Mesodermal cell (in vitro differentiated cells): ENCODE data around the gene HAUS1. TPM values are rescaled to one million over a fixed set of nuclear protein-coding genes. Genes with fewer than 3 reads are reported as not detected.

Experiments used
- H3K27ac ChIP-seq: 2 replicates; pipeline ENCODE4 v1.7.0; 2013; ENCODE audit warnings: mild to moderate bottlenecking, low read depth, low read length, moderate library complexity; ENCODE audit not compliant: severe bottlenecking
- H3K36me3 ChIP-seq: 2 replicates; pipeline ENCODE4 v1.7.1; 2013; ENCODE audit warnings: mild to moderate bottlenecking, low read length, moderate library complexity; ENCODE audit not compliant: control insufficient read depth, insufficient read depth
- H3K4me1 ChIP-seq: one replicate; pipeline ENCODE4 v1.7.1; 2013; ENCODE audit warnings: mild to moderate bottlenecking, low read length; ENCODE audit not compliant: insufficient read depth, control insufficient read depth, poor library complexity, severe bottlenecking
- H3K4me3 ChIP-seq: 2 replicates; pipeline ENCODE4 v1.7.0; 2013; ENCODE audit warnings: low read length, control low read depth, mild to moderate bottlenecking; ENCODE audit not compliant: insufficient read depth, poor library complexity, severe bottlenecking; ENCODE audit errors: extremely low read depth
- H3K9me3 ChIP-seq: 2 replicates; pipeline ENCODE4 v1.7.1; 2013; ENCODE audit warnings: mild to moderate bottlenecking, low read length, moderate library complexity; ENCODE audit not compliant: control insufficient read depth
- WGBS, 2 experiments: methylation state at CpG; one replicate each; pipeline ENCODE4 v1.1.5; 2013; ENCODE audit warnings: missing lambda C conversion rate in 2 of 2; ENCODE audit not compliant: insufficient coverage in 2 of 2; 5-methylcytosine and 5-hydroxymethylcytosine counted together
- polyA plus RNA-seq, 2 experiments: library from polyadenylated mRNA; stranded (reverse); fragments of 50-300 nt; gene quantifications; one replicate each; pipeline ENCODE4 v1.2.3, GENCODE V29; 2013

Gene HAUS1, protein sequence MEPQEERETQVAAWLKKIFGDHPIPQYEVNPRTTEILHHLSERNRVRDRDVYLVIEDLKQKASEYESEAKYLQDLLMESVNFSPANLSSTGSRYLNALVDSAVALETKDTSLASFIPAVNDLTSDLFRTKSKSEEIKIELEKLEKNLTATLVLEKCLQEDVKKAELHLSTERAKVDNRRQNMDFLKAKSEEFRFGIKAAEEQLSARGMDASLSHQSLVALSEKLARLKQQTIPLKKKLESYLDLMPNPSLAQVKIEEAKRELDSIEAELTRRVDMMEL
- 77.1 TPM for polyA plus RNA-seq (2013, experiment 1 of 2)
- 98.4 TPM for polyA plus RNA-seq (2013, experiment 2 of 2)

GRCh38 chr18:46104128-46104911, at the start of gene HAUS1:
HAUS1 (plus strand) TSS chr18:46104385; CDS start chr18:46104412, 27 bp downstream.
- Histone ChIP-seq H3K36me3 (peaks cover 28% of the 10 kb centered on the region), H3K4me1 (no peaks in the 10 kb centered on the region), H3K27ac (peak within 1 kb of the TSS; percentile 83), H3K4me3 (peak within 1 kb of the TSS; percentile 79), H3K9me3 (no peaks in the 10 kb centered on the region)
- 1% methylated on average over 41 to 50 of the region's 57 CpGs for WGBS, 2 experiments

DNA sequence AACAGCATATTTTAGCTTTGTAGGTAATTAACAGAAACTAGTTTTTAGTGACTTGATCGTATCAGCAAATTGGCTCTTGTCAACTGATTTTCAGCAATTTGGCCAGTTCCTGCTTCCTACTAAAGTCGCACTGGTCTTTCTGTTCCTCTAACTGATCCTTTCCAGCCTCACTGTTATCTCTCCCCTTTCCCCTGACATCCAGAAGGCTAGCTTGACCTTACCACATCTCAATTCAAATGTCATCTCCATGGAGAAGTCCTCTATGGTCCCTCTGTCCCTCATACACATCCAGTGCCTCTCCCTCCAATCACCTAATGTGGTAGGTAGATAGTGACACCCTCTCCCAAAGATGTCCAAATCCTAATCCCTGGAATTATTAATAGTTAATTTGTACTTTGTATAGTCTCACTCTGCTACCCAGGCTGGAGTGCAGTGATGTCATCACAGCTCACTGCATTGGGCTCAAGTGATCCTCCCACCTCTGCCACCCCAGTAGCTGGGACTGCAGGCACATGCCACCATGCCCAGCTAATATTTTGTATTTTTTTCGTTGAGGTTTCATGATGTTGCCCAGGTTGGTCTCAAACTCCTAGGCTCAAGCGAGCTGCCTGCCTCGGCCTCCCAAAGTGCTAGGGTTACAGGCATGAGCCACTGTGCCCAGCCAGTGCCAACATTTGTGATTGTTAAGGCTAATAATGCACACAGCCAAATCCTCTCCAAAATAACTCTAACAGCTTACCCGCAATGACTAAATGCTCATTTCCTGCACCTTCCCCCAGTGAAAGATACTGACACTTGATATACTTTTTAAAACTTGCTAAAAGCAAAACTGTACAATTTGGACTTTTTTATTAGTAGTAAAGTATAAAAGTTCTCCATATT, 49.0 kb upstream of the HAUS1 start:
- Histone ChIP-seq H3K9me3 (no peaks in the 10 kb centered on the region), H3K36me3 (peaks cover 4% of the 10 kb centered on the region), H3K4me3 (no peak overlapping the region), H3K27ac (no peak overlapping the region), H3K4me1 (peaks cover 20% of the 10 kb centered on the region)
- 93 to 94% methylated on average over 5 of the region's 6 CpGs for WGBS, 2 experiments

DNA sequence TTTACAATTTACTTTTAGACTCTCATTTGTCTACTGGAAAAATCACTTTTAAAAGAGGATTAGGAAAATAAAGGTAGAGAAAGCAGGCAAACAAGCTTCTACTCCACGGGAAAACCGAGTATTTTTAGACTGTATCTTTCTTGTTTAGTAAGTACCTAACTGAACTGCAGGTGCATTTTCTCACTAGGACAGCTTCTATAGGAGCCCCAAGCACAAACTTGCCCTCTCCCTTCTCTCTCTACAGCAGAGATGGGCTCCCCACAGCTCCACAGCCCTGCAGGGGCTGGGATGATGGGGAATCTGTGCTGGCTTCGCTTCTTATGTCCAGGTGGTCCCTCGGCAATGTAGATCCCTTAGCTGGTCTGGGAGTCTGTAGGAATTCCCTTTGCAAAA, 48.4 kb upstream of the HAUS1 start:
- Histone ChIP-seq H3K4me1 (peaks cover 20% of the 10 kb centered on the region), H3K4me3 (no peak overlapping the region), H3K27ac (no peak overlapping the region), H3K36me3 (peaks cover 4% of the 10 kb centered on the region), H3K9me3 (no peaks in the 10 kb centered on the region)
- no CpG with 5 or more reads among the region's 4 CpGs for WGBS, 2 experiments

GRCh38 chr18:46060359-46060841, 43.8 kb upstream of the HAUS1 start:
- H3K4me3 ChIP-seq: no peak overlapping the region
- WGBS, 2 experiments: 91 to 96% methylated on average over 3 of the region's 3 CpGs
- no peak overlapping the region for H3K27ac ChIP-seq
- peaks cover 9% of the 10 kb centered on the region for H3K36me3 ChIP-seq
- H3K4me1 ChIP-seq: no peaks in the 10 kb centered on the region
- no peaks in the 10 kb centered on the region for H3K9me3 ChIP-seq

- 79 to 93% methylated on average over 3 of the region's 3 CpGs for WGBS, 2 experiments
These were observed 42.8 kb upstream of the HAUS1 start for GRCh38 chr18:46061387-46061786.

GRCh38 chr18:46061796-46062195, 42.4 kb upstream of the HAUS1 start:
- H3K4me3 ChIP-seq: no peak overlapping the region
- H3K36me3 ChIP-seq: peaks cover 5% of the 10 kb centered on the region
- no peaks in the 10 kb centered on the region for H3K4me1 ChIP-seq
- 100% methylated on average over 1 of the region's 1 CpG; no CpG with 5 or more reads in 1 of the 2 experiments for WGBS, 2 experiments
- no peak overlapping the region for H3K27ac ChIP-seq
- H3K9me3 ChIP-seq: no peaks in the 10 kb centered on the region

More at GRCh38 chr18:46061387-46061786, 42.8 kb upstream of the HAUS1 start:
- Histone ChIP-seq H3K36me3 (peaks cover 7% of the 10 kb centered on the region), H3K4me3 (no peak overlapping the region), H3K4me1 (no peaks in the 10 kb centered on the region), H3K27ac (no peak overlapping the region), H3K9me3 (no peaks in the 10 kb centered on the region)

DNA sequence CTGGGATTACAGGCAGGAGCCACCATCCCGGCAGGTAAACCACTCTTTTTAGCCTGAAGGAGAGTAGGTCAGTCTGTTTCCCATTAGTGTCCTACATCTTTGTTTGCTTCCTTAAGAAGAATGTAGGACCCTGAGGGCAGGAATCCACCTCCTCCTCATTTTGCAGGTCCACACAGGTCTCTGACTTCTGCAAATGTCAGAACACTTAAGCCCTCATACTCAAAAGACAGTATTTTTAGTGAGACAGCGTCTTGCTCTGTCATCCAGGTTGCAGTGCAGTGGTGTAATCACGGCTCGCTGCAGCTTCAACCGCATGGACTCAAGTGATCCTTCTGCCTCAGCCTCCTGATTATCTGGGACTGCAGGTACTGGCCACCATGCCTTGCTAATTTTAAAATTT, 41.4 kb upstream of the HAUS1 start:
- Histone ChIP-seq H3K4me3 (no peak overlapping the region), H3K9me3 (peaks cover 4% of the 10 kb centered on the region), H3K4me1 (no peaks in the 10 kb centered on the region), H3K36me3 (peaks cover 10% of the 10 kb centered on the region), H3K27ac (no peak overlapping the region)
- WGBS, 2 experiments: 90 to 92% methylated on average over 4 to 5 of the region's 5 CpGs

DNA sequence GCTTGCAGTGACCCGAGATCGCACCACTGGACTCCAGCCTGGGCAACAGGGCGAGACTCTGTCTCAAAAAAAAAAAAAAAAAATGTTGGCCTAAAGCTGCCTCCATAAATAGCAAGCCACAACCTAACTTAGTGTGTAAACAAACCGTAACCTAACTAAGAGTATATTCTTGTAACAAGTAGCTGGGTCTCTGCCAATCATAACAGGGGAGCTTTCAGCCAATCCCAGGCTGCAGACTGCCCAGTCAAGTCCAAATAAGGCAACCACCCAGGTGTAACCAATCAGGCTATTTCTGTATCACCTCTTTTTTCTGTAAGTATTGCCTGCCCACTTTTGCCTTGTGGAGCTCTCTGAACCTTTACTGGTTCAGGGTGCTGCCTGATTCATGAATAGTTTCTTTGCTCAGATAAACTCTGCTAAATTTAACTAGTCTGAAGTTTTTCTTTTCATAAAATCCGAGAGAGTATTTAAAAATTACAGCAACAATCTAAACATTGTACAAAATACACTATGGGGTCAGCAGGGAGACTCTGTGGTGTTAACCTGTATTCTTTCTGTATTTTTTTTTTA, 36.7 kb upstream of the HAUS1 start:
- Histone ChIP-seq H3K36me3 (peaks cover 10% of the 10 kb centered on the region), H3K9me3 (peaks cover 4% of the 10 kb centered on the region), H3K27ac (no peak overlapping the region), H3K4me1 (peaks cover 2% of the 10 kb centered on the region), H3K4me3 (no peak overlapping the region)
- whole genome bisulfite sequencing, 2 experiments: no CpG with 5 or more reads among the region's 5 CpGs

DNA sequence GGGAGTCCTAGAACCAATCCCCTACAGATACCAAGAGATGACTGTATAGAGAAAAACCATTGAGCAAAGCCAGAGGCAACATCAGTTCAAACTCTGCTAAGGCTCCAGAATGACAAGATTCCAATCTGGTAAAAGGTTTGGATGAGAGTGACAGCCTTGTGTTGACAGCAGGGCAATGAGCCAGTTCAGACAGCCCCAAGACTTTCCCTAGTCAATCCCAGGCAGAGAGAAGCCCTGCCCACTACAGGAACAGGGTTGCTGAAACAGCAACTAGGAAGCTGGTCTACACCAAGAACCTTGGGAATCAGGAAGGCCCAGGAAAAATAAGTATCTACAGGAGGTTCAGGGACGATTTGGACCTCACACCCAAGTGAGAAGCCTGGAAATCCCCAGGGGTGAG, 35.4 kb upstream of the HAUS1 start:
- Histone ChIP-seq H3K9me3 (peaks cover 4% of the 10 kb centered on the region), H3K36me3 (peaks cover 4% of the 10 kb centered on the region), H3K4me3 (no peak overlapping the region), H3K27ac (no peak overlapping the region), H3K4me1 (peaks cover 3% of the 10 kb centered on the region)
- WGBS, 2 experiments: 67 to 73% methylated on average over 1 of the region's 1 CpG

DNA sequence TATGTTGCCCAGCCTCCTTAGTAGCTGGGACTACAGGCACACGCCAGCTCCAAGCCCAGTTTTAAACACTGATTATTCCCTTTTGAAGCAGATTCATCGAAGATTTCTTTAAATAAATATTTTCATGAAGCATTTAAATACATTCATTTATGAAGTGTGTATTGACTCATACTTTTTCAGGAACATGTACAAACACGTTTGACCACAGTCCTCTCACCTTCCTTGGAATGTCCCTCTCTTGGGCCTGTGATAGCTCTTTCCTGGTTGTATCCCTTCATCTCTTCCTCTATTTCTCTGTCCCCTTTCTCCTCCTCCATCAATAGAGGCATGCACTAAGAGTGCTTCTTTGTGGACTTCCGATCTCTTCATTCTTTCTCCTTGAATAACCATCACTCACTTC, 34.7 kb upstream of the HAUS1 start:
- Histone ChIP-seq H3K4me1 (peaks cover 3% of the 10 kb centered on the region), H3K27ac (no peak overlapping the region), H3K9me3 (peaks cover 4% of the 10 kb centered on the region), H3K36me3 (peaks cover 4% of the 10 kb centered on the region), H3K4me3 (no peak overlapping the region)
- WGBS, 2 experiments: 70 to 97% methylated on average over 2 of the region's 4 CpGs
